Stomach (tissue), 4 donors: ENCODE data around the gene FSIP1.

Experiments used
- POLR2A ChIP-seq, 4 donors: fragments of 450-650 bp; IDR thresholded peaks; one replicate each; pipeline ENCODE4 v1.6.1; 2016; ENCODE audit warnings: antibody characterized with exemption in 4 of 4, control low read depth in 2 of 4, mild to moderate bottlenecking in 1 of 4, moderate library complexity in 1 of 4
- POLR2AphosphoS5 ChIP-seq, 3 donors: sonication (generic); formaldehyde crosslinking; IDR thresholded peaks; one replicate each; pipeline ENCODE4 v1.6.1; 2016; ENCODE audit warnings: antibody characterized with exemption in 3 of 3
- TF ChIP-seq, protein P1 (sequence below), 7 experiments: fragments of 450-650 bp in 4 of 7; fragments of 200-600 bp in 3 of 7; sonication (generic) in 3 of 7; IDR thresholded peaks; one replicate each; pipeline ENCODE4 v1.5.1; 2016 to 2019; ENCODE audit warnings: antibody characterized with exemption in 7 of 7, control low read depth in 2 of 7, mild to moderate bottlenecking in 1 of 7

DNA sequence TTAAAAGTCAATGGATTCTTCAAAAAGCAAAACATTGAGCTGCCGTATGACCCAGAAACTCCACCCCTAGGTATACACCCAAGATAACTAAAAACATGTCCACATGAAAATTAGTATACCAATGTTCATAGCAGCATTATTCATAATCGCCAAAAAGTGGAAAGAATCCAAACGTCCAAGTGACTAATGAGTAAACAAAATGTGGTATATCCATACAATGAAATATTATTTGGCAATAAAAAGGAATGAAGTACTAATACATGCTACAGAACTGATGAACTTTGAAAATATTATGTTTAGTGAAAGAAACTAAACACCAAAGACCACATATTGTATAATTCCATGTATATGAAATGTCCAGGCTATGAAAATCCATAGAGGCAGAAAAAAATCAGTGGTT lies 123.9 kb downstream of the FSIP1 start:
- TF ChIP-seq, protein P1, sequence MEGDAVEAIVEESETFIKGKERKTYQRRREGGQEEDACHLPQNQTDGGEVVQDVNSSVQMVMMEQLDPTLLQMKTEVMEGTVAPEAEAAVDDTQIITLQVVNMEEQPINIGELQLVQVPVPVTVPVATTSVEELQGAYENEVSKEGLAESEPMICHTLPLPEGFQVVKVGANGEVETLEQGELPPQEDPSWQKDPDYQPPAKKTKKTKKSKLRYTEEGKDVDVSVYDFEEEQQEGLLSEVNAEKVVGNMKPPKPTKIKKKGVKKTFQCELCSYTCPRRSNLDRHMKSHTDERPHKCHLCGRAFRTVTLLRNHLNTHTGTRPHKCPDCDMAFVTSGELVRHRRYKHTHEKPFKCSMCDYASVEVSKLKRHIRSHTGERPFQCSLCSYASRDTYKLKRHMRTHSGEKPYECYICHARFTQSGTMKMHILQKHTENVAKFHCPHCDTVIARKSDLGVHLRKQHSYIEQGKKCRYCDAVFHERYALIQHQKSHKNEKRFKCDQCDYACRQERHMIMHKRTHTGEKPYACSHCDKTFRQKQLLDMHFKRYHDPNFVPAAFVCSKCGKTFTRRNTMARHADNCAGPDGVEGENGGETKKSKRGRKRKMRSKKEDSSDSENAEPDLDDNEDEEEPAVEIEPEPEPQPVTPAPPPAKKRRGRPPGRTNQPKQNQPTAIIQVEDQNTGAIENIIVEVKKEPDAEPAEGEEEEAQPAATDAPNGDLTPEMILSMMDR (IDR thresholded peaks at IDR 0.05): no peak
- TF ChIP-seq POLR2A (IDR thresholded peaks at IDR 0.05): no peak
- no peak for TF ChIP-seq POLR2AphosphoS5 (IDR thresholded peaks at IDR 0.05)
